HG02943 (cell line): ENCODE measurements around the gene RFTN1.

Experiments
- ATAC-seq: cut with Tn5 transposase; IDR thresholded peaks from one replicate; pipeline ENCODE4 v1.9.1; 2021; ENCODE audit warnings: mild to moderate bottlenecking, low read depth, moderate library complexity; ENCODE audit not compliant: unreplicated experiment

The RFTN1 gene

GRCh38 chr3:16439848-16440708, 73.4 kb downstream of the RFTN1 start:
- no peak for ATAC-seq

GRCh38 chr3:16439163-16439847, 74.2 kb downstream of the RFTN1 start:
- no peak for ATAC-seq

GRCh38 chr3:16437640-16438039, 75.9 kb downstream of the RFTN1 start:
- ATAC-seq: no peak

DNA sequence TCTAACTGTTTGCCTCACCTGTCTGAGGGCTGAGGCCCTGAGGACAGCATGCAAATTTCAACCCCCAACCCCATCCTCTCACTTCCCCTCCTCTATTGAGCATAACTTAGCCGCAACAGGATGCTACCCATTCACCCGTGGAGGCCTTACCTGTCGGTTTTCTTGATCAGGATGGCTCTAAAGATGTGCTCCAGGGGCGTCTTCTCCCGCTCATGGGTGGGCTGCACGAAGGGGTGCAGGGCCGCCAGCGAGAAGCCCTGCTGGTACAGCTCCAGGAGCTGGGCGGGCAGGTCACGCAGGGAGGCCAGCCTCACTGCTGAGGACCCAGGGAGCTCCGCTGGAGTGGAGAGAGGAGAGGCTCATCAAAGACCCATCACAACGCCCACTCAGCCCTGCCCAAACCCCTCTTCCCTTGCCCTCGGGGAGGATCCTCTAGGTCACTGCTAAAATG, 79.8 kb downstream of the RFTN1 start:
- ATAC-seq: peak; percentile 75

DNA sequence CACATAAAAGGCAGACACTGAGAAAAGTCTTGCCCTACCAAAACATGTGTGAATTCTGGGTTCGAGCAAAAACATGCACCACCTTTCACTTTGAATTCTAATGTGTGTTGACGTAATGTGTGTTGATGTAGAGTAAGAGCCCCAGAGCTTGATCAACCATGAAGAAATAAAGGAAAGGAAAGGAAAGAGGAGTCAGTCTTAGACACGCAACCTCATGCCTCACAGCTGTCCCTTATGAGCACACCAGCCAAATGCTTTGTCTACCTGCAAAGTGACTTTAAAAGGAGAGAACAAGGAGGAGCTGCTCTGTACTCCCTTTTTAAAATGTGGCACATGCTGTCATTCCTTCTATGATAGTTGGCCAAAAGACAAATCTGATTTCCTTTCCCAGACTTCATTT, 80.8 kb downstream of the RFTN1 start:
- ATAC-seq: no peak

DNA sequence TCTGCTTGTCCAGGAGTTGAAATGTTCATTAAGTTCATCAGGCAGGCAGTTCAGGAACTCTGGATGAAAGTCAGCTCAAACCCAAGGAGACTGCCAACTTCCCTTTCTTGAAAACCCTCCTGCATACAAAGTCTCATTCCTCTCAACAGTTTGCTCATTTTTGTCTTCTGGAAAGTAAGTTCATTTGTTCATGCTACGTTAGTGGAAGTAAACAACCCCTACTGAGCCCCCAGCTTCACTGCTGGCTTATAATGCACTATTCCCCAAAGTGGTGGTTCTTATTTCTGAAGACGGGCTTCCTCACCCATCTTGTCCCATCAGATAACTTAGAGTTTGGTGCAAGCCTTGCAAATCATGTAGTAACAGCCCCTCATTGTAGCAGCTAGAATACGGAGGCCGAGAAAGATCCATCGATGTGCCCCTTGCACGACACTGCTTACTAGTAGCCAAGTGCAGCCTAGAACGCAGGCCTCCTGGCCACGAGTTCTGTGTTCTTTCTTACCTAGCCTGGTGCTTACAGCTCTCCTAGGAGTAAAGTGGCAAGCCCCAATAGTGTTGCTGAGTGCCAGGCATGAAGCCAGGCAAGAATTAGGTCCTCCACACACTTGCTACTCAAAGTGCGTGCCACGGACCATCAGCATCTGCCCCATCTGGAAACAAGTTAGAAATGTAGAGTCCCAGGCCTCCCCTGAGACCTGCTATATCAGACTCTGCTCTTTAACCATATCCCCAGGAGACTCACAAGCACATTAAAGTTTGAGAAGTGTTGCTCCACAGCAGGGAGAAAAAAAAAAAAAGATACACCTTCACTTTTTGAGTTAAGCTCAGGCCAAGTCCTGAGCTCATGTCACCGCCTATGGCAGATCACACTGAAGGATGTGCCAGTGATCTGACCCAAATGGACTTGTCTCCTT, 82.5 kb downstream of the RFTN1 start:
- no peak for ATAC-seq

DNA sequence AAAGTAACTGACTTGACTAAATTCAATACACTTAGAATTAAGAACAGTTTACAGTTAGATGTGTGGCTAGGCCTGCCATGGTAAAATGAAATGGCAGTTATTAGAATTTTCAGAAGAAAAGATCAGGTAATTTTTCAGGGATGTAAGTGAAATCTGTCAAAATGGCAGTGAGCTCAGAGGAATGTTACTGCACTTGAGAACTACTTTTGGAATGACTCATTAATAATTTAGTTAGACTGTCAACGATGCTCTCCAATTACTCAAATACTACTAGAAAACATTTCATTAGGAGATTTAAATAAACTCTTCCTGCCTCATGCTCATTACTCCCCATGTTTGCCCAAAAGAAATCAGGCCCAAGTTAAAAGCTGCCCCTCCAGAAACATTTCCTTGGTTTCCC, 84.4 kb downstream of the RFTN1 start:
- ATAC-seq: no peak

GRCh38 chr3:16428612-16429011, 84.9 kb downstream of the RFTN1 start:
- ATAC-seq: no peak

DNA sequence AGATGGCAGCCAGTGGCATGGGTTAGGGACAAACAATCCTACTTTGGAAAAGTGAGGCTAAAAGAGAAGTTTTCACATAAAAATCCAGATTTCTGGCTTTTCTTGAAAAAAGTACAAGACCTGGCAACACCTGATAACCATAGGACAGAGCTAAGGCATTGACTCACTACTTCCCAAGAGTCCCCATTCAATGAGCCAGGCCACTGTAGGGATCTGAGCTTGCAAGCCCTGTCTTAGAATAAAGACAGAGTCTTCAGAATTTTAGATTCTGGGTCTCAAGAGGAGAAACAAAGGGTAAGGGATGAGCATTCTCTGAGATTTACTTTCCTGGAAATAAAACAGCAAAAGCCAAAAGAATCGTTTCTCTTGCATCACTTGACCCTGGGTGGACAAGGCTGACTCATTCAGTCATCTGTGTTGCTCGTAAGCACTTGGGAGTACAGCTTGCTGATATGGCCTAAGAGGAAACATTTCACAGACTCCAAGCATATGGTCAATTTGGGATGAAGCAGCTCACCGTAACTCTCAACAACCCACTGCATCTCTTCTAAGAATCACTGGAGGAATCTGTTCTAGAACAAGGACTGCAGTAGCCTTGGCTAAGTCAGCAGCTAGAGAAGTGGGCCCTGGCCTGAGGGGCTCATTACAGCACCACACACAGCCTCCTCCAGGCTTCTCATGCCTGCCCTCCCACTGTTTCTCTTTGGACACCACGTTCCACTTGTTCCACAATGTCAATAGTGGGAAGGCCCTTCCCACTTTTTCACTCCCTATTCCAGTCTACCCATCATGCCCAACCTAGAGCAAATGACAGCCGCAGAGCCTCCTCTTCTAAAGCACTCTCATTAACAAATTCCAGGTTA, 86.2 kb downstream of the RFTN1 start:
- no peak for ATAC-seq

DNA sequence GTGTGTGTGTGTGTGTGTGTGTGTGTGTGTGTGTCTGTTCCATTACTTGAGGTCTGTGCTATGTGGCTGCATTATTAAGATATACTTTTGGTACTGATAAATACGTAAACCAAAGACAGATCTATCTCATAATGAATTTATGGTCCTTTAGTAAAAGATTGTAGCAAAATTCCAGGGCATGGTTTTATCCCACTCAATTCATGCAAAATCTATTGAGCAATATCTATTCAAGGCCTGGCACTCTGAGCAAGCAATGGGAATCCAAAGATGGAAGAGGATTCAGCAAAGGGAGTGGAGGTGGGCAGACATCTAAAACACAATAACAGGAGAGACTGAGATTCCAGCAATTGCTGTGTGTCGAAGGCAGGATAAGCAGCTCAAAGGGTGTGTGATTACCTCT, 86.8 kb downstream of the RFTN1 start:
- ATAC-seq: no peak

DNA sequence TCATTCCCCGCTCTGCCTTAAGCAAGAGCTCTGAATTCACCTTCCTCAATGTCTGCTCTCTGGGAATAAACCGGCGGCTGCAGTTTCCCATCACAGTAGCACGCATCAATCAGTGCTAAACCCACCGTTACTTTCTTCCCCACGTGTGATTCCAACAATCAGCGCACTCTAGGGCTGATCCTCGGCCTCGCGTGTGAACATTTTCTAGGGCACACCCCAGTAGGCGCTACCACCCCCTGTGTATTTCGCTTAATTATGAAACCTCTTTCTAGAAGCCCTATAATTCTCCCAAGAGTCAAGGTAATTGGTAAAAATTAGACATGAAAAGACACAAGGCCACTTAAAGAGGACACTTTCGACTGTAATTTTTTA, 87.5 kb downstream of the RFTN1 start:
- no peak for ATAC-seq

DNA sequence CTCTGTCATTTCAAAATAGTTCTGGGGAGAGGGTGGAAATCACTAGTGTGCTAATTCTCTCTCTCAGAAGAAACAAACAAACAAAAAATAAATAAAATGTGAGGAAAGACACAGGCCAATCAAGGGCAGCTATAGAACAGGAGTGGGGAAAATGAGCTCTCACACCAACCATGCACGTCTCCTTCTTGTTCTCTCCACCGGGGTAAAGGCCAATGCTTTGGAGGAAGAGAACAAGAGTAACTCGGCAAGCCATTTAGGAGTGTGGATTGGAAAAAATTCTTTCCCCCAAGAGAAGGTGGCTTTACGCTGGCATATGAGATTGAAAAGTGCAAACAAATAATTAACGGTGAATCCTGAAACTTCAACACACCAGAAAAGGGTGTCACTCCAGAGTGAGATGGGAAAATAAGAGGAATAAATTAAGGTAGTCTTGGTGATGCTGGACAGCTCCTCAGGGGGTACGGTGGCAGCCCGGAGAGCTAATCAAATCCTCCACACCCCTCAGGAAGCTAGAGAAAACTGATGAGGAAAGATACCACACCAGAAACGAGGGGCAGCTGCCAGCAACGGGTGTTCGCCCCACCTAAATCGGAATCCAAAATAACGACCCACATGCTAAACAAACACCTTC, 88.0 kb downstream of the RFTN1 start:
- no peak for ATAC-seq

GRCh38 chr3:16423947-16424673, 89.4 kb downstream of the RFTN1 start:
- no peak for ATAC-seq

GRCh38 chr3:16423298-16423697, 90.2 kb downstream of the RFTN1 start:
- ATAC-seq: no peak

DNA sequence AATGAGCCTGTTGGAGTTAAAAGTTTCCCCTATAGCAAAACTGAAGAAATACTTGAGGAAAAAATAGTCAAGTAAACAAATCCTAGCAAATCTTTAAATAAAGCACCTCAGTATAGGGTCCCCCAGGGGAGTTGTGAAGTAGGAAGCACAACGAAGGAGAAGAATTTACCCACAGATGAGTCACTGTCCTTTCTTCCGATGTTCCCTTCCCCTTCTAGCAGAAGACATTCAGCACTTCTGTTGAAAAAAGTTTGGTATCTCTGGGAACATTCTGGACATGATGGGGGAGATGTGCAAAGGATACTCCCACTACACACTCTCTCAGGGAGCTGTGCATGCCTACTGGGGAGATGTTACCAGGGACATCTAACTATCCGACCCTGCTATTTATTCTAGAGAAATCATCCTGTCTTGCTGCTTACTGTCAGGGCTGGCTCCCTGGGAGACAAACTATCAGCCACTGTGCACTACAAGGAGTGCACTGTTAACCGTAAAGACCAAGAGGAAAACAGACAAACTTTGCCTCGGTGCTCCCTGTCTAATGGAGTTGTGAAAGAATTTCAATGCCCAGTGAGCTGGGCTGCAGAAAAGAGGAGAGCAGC, 93.8 kb downstream of the RFTN1 start:
- ATAC-seq: no peak

DNA sequence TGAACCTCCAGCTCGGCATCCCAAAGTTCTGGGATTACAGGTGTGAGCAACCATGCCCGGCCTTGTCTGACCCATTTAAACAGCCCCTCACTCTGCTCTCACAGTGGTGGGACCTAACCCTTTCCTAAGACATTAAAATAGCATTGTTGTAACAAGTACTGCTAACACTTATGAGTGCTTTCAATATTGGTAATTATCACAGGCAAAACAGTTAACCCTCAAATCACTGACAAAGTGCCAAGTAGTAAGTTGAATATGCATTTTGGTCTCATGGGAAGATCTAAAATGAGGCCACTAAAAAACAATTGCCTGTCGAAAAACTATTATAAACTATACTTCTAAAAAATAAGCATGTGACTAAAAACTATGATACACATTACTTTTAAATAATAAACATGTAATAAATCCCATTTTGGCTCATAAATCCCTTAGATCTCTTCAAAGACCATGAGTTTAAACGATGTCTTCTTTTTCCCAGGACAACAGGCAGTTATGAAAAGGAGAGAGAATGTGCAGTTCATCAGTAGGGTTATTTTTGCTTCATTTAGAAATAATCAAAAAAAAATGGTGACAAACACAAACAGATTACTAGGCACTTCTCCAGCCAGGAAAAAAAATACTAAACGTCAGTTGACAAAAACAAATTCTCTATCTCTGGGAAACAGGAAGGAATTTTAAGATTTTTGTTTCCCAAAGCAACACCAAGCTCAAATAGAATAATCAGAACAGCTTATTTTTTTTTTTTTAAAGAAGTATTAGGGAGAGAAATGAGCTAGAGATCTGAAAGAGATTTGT, 95.4 kb downstream of the RFTN1 start:
- ATAC-seq: no peak

DNA sequence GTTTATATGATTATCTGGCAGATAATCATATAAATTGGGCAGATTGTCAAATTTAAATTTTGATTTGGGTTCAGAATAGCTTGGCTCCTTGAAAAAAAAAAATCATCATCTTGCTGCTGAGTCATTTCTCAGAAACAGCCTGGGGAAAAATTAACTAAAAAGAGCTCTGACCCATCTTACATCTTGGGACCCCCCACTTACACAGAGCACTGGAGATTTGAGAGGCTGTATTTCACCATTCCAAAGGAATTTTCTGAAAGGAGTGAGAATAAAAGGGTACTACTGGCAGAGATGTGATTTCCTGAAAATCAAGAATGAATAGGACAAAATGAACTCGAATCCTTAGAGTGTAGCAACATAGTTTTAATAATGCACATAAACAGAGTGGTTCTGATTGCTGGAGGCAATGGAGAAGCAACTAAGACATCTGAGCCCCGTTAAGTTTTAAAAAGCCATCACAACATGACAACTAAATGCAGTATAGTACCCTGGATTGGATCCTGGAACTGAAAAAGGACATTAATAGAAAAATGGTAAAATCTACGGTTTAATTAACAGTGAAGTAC, 97.5 kb downstream of the RFTN1 start:
- ATAC-seq: no peak
